ENCODE results near the gene KAZN. TPM values are rescaled to one million over a fixed set of nuclear protein-coding genes. Genes with fewer than 3 reads are reported as not detected.

KAZN gene
- total RNA-seq, 1 donor from 2014 or later, result 5.7 TPM

- no peak for DNase-seq (ENCODE audit: low read depth)
- no peak overlapping the region for H3K4me3 ChIP-seq (ENCODE audit: low read depth, low read length)
- TF ChIP-seq CTCF (conservative IDR thresholded peaks at IDR 0.05; ENCODE audit: low read depth, low read length), result no peak
Observed at GRCh38 chr1:14897997-14898645, 299.6 kb downstream of the KAZN start.

- TF ChIP-seq CTCF (conservative IDR thresholded peaks at IDR 0.05; ENCODE audit: low read depth, low read length), result no peak
- no peak for DNase-seq (ENCODE audit: low read depth)
Observed at GRCh38 chr1:14899686-14900085, 301.2 kb downstream of the KAZN start.

GRCh38 chr1:14901371-14901954 is 303.0 kb downstream of the KAZN start:
- no peak for DNase-seq (ENCODE audit: low read depth)
- TF ChIP-seq CTCF (conservative IDR thresholded peaks at IDR 0.05; ENCODE audit: low read depth, low read length), result no peak
- no peak overlapping the region for H3K4me3 ChIP-seq (ENCODE audit: low read depth, low read length)

More at GRCh38 chr1:14899686-14900085, 301.2 kb downstream of the KAZN start:
- H3K4me3 ChIP-seq (ENCODE audit: low read depth, low read length), result no peak overlapping the region

- H3K4me3 ChIP-seq (ENCODE audit: low read depth, low read length), result no peak overlapping the region
Observed at GRCh38 chr1:14903922-14904321, 305.4 kb downstream of the KAZN start.

GRCh38 chr1:14906665-14907064 is 308.2 kb downstream of the KAZN start:
- no peak for TF ChIP-seq CTCF (conservative IDR thresholded peaks at IDR 0.05; ENCODE audit: low read depth, low read length)
- H3K4me3 ChIP-seq (ENCODE audit: low read depth, low read length), result no peak overlapping the region

More at GRCh38 chr1:14903922-14904321, 305.4 kb downstream of the KAZN start:
- TF ChIP-seq CTCF (conservative IDR thresholded peaks at IDR 0.05; ENCODE audit: low read depth, low read length), result no peak
- DNase-seq (ENCODE audit: low read depth), result no peak

GRCh38 chr1:14907416-14907815 is 308.9 kb downstream of the KAZN start:
- no peak overlapping the region for H3K4me3 ChIP-seq (ENCODE audit: low read depth, low read length)
- no peak for TF ChIP-seq CTCF (conservative IDR thresholded peaks at IDR 0.05; ENCODE audit: low read depth, low read length)
- DNase-seq (ENCODE audit: low read depth), result no peak

More at GRCh38 chr1:14906665-14907064, 308.2 kb downstream of the KAZN start:
- no peak for DNase-seq (ENCODE audit: low read depth)

- no peak for DNase-seq (ENCODE audit: low read depth)
- H3K4me3 ChIP-seq (ENCODE audit: low read depth, low read length), result no peak overlapping the region
- TF ChIP-seq CTCF (conservative IDR thresholded peaks at IDR 0.05; ENCODE audit: low read depth, low read length), result no peak
Observed at GRCh38 chr1:14909273-14909672, 310.8 kb downstream of the KAZN start.

All from epithelial cell of proximal tubule (primary cell).